Stimulated activated naive B cell treated with anti-CD40 and anti-IgM and Interleukin-4, amounts not matched to agents 10 μg/mL and 1 μg/mL and 100 μg/mL, for 72 hours (primary cell): ENCODE results near the gene RAB7A.
A peak's percentile ranks its signal among the peaks of the same experiment; 100 is the strongest.
"Not testable (repeated sequence)": the region's sequence is repeated elsewhere in the genome, so short reads cannot be mapped to it uniquely, and the experiment has no call there.

Source experiments
- ATAC-seq, 2 donors: fragments of 150-1000 bp; cut with Tn5 transposase; replicated peaks; 2 replicates each; pipeline ENCODE4 v1.10.0; 2021; ENCODE audit warnings: moderate library complexity in 1 of 2
- DNase-seq: peaks from one replicate; pipeline ENCODE4 v3.0.0; 2021
- H3K27ac Mint-ChIP-seq: one replicate; pipeline ENCODE4 v1.8.0; 2022; ENCODE audit warnings: mild to moderate bottlenecking, mixed read lengths
- H3K27me3 Mint-ChIP-seq, 2 donors: one replicate each; pipeline ENCODE4 v1.8.0; 2022; ENCODE audit warnings: mixed read lengths in 2 of 2
- H3K36me3 Mint-ChIP-seq, 2 donors: one replicate each; pipeline ENCODE4 v1.8.0; 2022; ENCODE audit warnings: mixed read lengths in 2 of 2, mild to moderate bottlenecking in 1 of 2
- H3K4me1 Mint-ChIP-seq, 2 donors: one replicate each; pipeline ENCODE4 v1.8.0; 2022; ENCODE audit warnings: mixed read lengths in 2 of 2, mild to moderate bottlenecking in 1 of 2
- H3K4me3 Mint-ChIP-seq, 2 donors: one replicate each; pipeline ENCODE4 v1.8.0; 2022; ENCODE audit warnings: mild to moderate bottlenecking in 2 of 2, mixed read lengths in 2 of 2, moderate library complexity in 1 of 2
- H3K9me3 Mint-ChIP-seq, 2 donors: one replicate each; pipeline ENCODE4 v1.8.0; 2022; ENCODE audit warnings: mixed read lengths in 2 of 2, mild to moderate bottlenecking in 1 of 2

Gene RAB7A

DNA sequence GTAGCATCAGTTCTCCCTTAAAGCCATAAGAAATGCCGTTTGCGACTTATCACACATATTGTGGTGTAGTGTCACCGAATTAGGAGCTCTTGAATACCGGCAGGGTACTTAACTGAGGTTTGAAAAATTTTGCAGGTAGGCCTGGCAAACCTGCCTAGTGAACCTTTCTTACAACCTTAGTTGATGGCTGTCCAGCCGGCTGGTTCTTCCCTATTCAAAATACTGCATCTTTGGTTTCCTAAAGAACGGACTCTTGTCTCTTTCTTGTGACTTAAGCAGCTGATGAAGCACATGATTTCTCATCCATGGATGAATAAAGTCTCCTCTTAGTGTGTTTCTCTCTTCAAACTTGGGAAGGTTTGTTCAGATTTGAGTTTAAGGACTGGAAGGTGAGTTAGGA lies 1.5 kb downstream of the RAB7A start:
- Mint-ChIP-seq H3K27me3 (no peaks in the 10 kb centered on the region), H3K27ac (peak overlapping the region; percentile 59), H3K9me3 (no peaks in the 10 kb centered on the region), H3K36me3 (peaks cover 19 to 33% of the 10 kb centered on the region in 2 donors), H3K4me3 (peak overlapping the region; percentile 93 to 97), H3K4me1 (peaks cover 31 to 67% of the 10 kb centered on the region in 2 donors)
- ATAC-seq: no peak
- DNase-seq: no peak

DNA sequence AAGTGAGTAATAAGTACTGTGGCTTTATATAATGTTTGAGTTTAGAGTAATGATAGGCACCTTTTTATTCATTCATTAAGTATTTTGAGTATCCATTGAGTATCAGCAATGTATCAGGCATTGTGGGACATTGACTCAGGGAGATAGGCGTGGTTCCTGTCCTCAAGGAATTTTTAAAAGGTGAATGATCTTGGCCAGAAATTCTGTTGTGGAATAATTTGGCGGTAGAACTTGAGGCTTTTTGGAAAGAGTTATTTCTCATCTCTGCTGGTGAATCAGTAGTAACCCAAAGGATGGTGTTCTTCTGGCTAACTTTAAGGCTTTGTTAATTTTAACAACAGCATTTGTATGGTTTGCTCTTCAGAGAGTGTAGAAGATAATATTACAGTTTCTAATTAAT lies 2.0 kb downstream of the RAB7A start:
- no peak for DNase-seq
- Mint-ChIP-seq H3K27me3 (no peaks in the 10 kb centered on the region), H3K36me3 (peaks cover 22 to 36% of the 10 kb centered on the region in 2 donors), H3K4me1 (peaks cover 33 to 70% of the 10 kb centered on the region in 2 donors), H3K4me3 (peak overlapping the region; percentile 93 to 97), H3K27ac (no peak overlapping the region), H3K9me3 (no peaks in the 10 kb centered on the region)
- ATAC-seq: no peak

DNA sequence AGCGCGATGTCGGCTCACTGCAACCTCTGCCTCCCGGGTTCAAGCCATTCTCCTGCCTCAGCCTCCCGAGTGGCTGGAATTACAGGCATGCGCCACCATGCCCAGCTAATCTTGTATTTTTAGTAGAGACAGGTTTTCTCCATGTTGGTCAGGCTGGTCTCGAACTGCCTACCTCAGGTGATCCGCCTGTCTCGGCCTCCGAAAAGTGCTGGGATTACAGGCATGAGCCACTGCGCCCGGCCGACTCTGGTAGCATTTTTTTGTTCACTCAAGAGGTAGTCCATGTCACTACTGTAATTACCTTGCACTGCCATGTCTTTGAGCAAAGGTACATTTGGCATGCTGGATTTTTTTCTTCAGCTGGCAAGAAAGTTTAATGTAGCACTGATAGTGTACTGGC lies 2.5 kb downstream of the RAB7A start:
- H3K27ac Mint-ChIP-seq, H3K9me3 Mint-ChIP-seq, ATAC-seq, H3K27me3 Mint-ChIP-seq, DNase-seq: not testable (repeated sequence)
- Mint-ChIP-seq H3K36me3 (peaks cover 24 to 38% of the 10 kb centered on the region in 2 donors), H3K4me3 (peak overlapping the region; percentile 10 to 61), H3K4me1 (peaks cover 35 to 73% of the 10 kb centered on the region in 2 donors)

DNA sequence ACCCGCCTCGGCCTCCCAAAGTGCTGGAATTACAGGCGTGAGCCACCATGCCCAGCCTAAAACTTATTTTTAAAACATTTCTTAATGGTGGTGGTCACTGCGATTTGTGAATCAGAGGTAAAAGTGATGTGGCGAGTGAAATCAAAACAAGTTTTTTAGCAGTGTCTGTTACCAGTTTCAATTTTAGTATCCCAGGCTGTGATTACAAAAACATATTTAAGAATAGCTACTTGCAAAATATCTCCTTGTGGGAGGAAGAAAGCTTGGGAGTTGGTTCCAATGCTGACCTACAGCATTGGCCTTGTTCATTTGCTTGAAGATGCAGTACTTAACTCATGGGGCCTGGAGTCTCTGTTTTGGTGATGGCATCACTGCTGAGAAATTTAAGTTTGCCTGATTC lies 4.5 kb downstream of the RAB7A start:
- Mint-ChIP-seq H3K36me3 (peaks cover 24 to 45% of the 10 kb centered on the region in 2 donors), H3K9me3 (no peaks in the 10 kb centered on the region), H3K27ac (no peak overlapping the region), H3K27me3 (no peaks in the 10 kb centered on the region), H3K4me3 (peak overlapping the region in 1 of 2 donors; percentile 1), H3K4me1 (peaks cover 32 to 78% of the 10 kb centered on the region in 2 donors)
- ATAC-seq (no peak), DNase-seq (no peak)

DNA sequence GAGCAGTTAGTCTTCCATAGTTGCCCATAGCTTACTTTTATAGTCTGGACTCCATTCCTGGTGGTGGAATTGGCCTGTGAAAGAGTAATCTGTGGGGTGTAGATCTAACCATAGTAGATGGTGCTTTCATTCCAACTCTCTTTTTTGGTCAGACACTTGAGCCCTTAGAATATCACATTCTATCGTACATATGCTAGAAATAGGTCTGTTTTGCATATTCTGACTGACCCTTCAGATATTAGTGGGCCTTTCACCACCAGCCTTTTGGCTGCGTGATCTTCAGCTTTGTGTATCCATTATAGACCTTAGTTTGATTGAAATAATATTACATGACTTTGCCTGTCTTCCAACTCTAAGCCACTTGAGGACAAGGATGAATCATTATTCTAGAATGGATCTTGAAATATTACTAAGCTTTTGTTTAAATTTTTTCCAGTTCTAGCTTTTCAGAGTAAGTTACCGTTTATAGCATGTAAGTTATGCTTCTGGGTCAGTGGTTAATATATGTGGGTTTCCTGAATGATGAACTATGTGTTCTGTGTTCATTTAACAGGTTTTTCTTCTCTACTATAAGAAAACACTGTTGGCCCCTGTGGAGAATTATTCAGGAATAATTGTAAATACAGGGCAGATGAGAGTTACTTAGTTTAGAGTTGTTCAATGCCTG lies 8.7 kb downstream of the RAB7A start:
- H3K27ac Mint-ChIP-seq: peak overlapping the region; percentile 2
- DNase-seq (no peak), ATAC-seq (no peak)
- peaks cover 30 to 65% of the 10 kb centered on the region in 2 donors for H3K4me1 Mint-ChIP-seq
- no peaks in the 10 kb centered on the region for H3K9me3 Mint-ChIP-seq
- H3K4me3 Mint-ChIP-seq: no peak overlapping the region
- no peaks in the 10 kb centered on the region for H3K27me3 Mint-ChIP-seq
- peaks cover 15 to 44% of the 10 kb centered on the region in 2 donors for H3K36me3 Mint-ChIP-seq

DNA sequence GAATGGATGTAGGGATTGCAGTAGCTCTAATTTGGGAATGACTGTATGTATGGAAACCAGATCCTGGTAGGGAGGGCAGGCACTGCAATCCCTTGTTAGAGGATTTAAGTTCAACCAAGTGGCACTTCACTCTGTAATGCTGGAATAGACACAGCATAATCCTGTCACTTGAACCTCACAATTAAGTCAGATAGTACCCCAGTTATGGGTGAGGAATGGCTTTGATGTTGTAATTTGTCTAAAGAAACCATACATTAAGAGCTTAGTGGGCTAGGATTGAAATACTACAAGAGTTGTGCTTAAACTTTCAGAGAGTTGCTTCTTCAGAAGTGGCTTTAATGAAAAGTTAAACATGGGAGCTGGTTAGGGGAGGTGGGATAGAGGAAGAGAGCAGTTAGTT lies 9.3 kb downstream of the RAB7A start:
- Mint-ChIP-seq H3K9me3 (no peaks in the 10 kb centered on the region), H3K4me1 (peaks cover 31 to 59% of the 10 kb centered on the region in 2 donors), H3K4me3 (no peak overlapping the region), H3K36me3 (peaks cover 17 to 39% of the 10 kb centered on the region in 2 donors), H3K27ac (peak overlapping the region; percentile 2), H3K27me3 (no peaks in the 10 kb centered on the region)
- DNase-seq: no peak
- ATAC-seq: no peak

DNA sequence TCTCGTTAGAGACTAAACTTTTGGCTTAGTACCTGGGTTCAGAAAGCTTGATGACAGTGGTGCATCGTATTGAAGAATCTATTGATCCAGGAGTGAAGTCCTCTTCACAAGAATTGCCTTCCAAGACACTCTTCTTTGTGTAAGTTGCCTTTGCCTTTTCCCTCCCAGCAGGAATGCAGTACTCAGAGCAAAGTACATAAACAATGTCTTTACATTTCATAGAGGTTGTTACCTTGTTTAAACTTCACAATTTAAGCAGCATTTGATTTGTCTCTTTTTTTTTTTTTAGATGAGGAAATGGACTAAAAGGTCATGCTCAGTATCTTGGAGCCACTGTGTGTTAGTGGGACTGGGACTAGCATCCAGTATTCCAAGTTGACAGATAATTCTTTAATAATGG lies 9.9 kb downstream of the RAB7A start:
- Mint-ChIP-seq H3K4me1 (peaks cover 27 to 58% of the 10 kb centered on the region in 2 donors), H3K27me3 (no peaks in the 10 kb centered on the region), H3K36me3 (peaks cover 20 to 38% of the 10 kb centered on the region in 2 donors), H3K4me3 (no peak overlapping the region), H3K9me3 (no peaks in the 10 kb centered on the region), H3K27ac (no peak overlapping the region)
- DNase-seq: no peak
- ATAC-seq: no peak

DNA sequence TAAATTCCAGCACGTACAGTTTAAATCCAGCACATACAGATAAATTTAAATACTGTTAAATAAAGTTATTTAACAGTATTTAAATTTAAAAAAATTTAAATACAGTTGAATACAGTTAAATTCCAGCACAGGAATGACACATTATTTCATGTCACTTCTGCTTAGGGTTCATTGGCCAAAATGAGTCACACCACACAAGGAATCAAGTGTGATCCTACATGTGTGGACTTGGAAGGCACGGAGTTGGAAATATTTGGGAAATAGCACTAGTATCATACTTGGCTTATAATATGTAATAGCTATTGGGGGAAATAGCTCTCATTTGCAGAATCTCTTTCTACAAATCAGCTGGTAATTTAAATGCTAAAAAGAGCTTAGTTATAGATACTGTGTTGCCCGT lies 10.6 kb downstream of the RAB7A start:
- peaks cover 28 to 58% of the 10 kb centered on the region in 2 donors for H3K4me1 Mint-ChIP-seq

DNA sequence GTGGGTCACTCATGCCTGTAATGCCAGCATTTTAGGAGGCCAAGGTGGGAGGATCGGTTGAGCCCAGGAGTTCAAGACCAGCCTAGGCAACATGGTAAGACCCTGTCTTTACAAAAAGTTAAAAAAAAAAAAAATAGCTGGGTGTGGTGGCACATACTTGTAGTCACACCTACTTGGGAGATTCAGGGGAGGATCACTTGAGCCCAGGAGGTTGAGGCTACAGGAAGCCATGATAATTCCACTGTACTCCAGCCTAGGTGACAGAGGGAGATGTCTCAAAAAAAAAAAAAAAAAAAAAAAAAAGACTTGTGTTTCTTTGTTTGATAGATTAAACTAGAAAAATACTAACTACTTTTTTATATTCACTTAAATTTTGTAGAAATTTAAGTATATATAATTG lies 14.6 kb downstream of the RAB7A start:
- H3K27ac Mint-ChIP-seq: no peak overlapping the region
- peaks cover 14 to 36% of the 10 kb centered on the region in 2 donors for H3K4me1 Mint-ChIP-seq
- DNase-seq: no peak
- peaks cover 0 to 4% of the 10 kb centered on the region in 2 donors for H3K9me3 Mint-ChIP-seq
- no peak for ATAC-seq
- no peak overlapping the region for H3K4me3 Mint-ChIP-seq
- peaks cover 41 to 52% of the 10 kb centered on the region in 2 donors for H3K36me3 Mint-ChIP-seq
- no peaks in the 10 kb centered on the region for H3K27me3 Mint-ChIP-seq

More for the DNA sequence above, 10.6 kb downstream of the RAB7A start:
- ATAC-seq (no peak), DNase-seq (no peak)
- no peaks in the 10 kb centered on the region for H3K27me3 Mint-ChIP-seq
- peaks cover 0 to under 1% of the 10 kb centered on the region in 2 donors for H3K9me3 Mint-ChIP-seq
- peaks cover 24 to 43% of the 10 kb centered on the region in 2 donors for H3K36me3 Mint-ChIP-seq
- H3K4me3 Mint-ChIP-seq: no peak overlapping the region
- no peak overlapping the region for H3K27ac Mint-ChIP-seq

DNA sequence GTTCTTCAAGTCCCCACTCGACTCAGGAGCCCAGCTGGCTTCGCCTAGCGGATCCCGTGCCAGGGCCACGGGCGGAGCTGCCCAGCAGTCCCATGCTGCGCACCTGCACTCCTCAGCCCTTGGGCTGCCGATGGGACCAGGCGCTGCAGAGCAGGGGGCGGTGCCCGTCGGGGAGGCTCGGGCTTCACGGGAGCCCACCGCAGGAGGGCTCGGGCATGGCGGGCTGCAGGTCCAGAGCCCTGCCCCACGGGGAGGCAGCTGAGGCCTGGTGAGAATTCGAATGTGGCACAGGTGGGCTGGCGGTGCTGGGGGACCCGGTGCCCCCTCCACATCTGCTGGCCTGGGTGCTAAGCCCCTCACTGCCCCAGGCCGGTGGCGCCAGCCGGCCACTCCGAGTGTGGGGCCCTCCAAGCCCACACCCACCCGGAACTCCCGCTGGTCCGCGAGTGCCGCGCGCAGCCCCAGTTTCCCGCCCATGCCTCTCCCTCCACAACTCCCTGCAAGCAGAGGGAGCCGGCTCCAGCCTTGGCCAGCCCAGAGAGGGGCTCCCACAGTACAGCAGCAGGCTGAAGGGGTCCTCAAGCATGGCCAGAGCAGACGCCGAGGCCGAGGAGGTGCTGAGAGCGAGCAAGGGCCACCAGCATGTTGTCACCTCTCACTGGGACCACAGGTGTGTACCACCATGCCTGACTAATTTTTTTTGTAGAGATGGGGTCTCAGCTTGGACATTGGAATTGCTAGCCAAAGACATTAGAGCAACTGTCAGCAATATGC lies 17.0 kb downstream of the RAB7A start:
- Mint-ChIP-seq H3K9me3 (peaks cover 0 to 4% of the 10 kb centered on the region in 2 donors), H3K27ac (no peak overlapping the region), H3K4me1 (peaks cover 18 to 39% of the 10 kb centered on the region in 2 donors), H3K27me3 (no peaks in the 10 kb centered on the region), H3K4me3 (no peak overlapping the region), H3K36me3 (peaks cover 38 to 51% of the 10 kb centered on the region in 2 donors)
- ATAC-seq: no peak
- DNase-seq: no peak

DNA sequence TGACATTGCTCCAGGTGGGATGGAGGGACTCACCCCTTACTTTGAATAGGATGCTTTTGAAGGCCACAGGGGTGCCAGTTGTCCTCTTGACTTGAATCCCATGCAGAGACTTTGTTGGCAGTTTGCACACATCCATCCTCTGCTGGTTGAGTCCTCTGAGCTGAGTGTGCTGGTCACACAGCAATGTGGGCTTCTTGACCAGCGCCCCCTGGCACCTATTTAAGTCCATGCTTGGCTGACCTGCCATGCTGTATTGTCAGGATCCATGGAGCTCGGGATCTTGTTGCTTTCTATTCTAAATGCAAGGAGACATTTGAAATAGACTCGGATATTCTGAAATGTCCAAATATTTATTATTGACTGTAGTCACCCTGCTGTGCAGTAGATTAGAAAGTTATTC lies 19.8 kb downstream of the RAB7A start:
- ATAC-seq: no peak
- peak overlapping the region; percentile 62 for H3K27ac Mint-ChIP-seq
- peaks cover 40 to 59% of the 10 kb centered on the region in 2 donors for H3K36me3 Mint-ChIP-seq

DNA sequence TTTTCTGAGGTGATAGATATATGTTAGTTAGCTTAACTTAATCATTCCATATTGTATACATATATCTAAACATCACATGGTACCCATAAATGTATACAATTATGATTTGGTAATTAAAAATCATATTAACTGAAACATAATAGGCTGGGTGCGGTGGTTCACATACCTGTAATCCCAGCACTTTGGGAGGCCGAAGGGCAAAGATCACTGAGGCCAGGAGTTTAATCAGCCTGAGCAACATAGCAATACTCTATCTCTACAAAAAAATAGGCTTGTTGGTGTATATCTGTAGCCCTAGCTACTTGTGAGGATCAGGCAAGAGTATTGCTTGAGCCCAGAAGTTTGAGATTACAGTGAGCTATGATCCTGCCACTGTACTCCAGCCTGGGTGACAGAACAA lies 20.9 kb downstream of the RAB7A start:
- Mint-ChIP-seq H3K4me3 (no peak overlapping the region), H3K36me3 (peaks cover 37 to 61% of the 10 kb centered on the region in 2 donors), H3K4me1 (peaks cover 24 to 52% of the 10 kb centered on the region in 2 donors)

More for the DNA sequence above, 19.8 kb downstream of the RAB7A start:
- Mint-ChIP-seq H3K4me3 (no peak overlapping the region), H3K9me3 (peaks cover 0 to 4% of the 10 kb centered on the region in 2 donors), H3K27me3 (no peaks in the 10 kb centered on the region), H3K4me1 (peaks cover 24 to 52% of the 10 kb centered on the region in 2 donors)
- no peak for DNase-seq

DNA sequence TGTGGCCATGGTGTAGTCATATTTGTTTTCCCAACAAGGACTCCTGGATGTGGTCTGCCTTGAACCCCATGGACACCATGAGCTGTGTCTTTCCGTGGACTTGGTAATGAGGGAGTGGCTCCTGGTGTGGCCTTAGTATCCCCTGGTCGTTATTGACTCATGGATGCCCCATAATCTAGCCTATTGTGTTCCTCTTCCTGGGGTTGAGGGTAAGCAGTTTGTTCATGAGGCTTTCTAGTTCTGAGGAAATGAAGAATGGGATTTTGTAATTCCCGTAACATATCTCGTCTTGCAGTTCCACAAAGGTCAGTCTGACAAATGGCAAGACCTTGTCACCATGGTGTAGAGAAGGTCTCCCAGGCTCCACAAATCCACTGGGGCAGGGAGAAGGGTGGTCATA lies 22.6 kb downstream of the RAB7A start:
- H3K27ac Mint-ChIP-seq: peak overlapping the region; percentile 27
- no peaks in the 10 kb centered on the region for H3K27me3 Mint-ChIP-seq
- H3K36me3 Mint-ChIP-seq: peaks cover 27 to 55% of the 10 kb centered on the region in 2 donors
- H3K4me3 Mint-ChIP-seq: no peak overlapping the region
- peaks cover 26 to 60% of the 10 kb centered on the region in 2 donors for H3K4me1 Mint-ChIP-seq
- ATAC-seq: no peak
- H3K9me3 Mint-ChIP-seq: no peaks in the 10 kb centered on the region
- DNase-seq: no peak

More for the DNA sequence above, 20.9 kb downstream of the RAB7A start:
- DNase-seq (no peak), ATAC-seq (no peak)
- Mint-ChIP-seq H3K27me3 (no peaks in the 10 kb centered on the region), H3K27ac (no peak overlapping the region), H3K9me3 (peaks cover 0 to 2% of the 10 kb centered on the region in 2 donors)

DNA sequence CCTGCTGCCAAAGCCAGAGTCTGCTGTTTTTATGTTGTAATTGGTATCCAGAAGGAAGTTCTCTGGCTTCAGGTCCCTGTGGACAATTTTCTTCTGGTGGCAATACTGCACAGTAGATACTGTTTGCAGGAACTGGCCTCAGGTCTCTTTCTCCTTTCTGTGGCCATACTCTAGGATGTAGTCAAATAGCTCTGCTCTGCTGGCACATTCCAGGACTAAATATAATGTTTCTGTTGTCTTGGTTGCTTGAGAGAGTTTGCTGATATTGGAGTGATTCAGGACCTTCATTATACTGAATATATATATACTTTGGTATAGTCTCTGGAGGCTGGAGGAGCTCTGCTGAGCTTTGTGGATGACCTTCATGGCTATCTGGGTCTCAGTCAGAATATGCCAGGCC lies 23.1 kb downstream of the RAB7A start:
- no peak for DNase-seq
- Mint-ChIP-seq H3K4me3 (no peak overlapping the region), H3K36me3 (peaks cover 23 to 51% of the 10 kb centered on the region in 2 donors), H3K9me3 (no peaks in the 10 kb centered on the region), H3K4me1 (peaks cover 26 to 61% of the 10 kb centered on the region in 2 donors), H3K27me3 (no peaks in the 10 kb centered on the region), H3K27ac (no peak overlapping the region)
- ATAC-seq: no peak
